SJCRH30 (cell line): ENCODE measurements around the gene RAB26. TPM values are rescaled to one million over a fixed set of nuclear protein-coding genes. Genes with fewer than 3 reads are reported as not detected.
A peak's percentile ranks its signal among the peaks of the same experiment; 100 is the strongest.

Experiments
- DNase-seq, 2 experiments: peaks; one replicate each; pipeline ENCODE4 v3.0.0-alpha.2; 2015 to 2020
- H3K27ac ChIP-seq: fragments of 250-450 bp; sonication (Bioruptor Pico); 2 replicates; pipeline ENCODE4 v1.5.1; 2020; ENCODE audit warnings: mild to moderate bottlenecking, moderate library complexity
- H3K27me3 ChIP-seq: fragments of 250-450 bp; sonication (Bioruptor Pico); 2 replicates; pipeline ENCODE4 v1.5.1; 2020; ENCODE audit warnings: mild to moderate bottlenecking, moderate library complexity
- H3K36me3 ChIP-seq: fragments of 250-450 bp; sonication (Bioruptor Pico); 2 replicates; pipeline ENCODE4 v1.5.1; 2020; ENCODE audit warnings: mild to moderate bottlenecking, moderate library complexity
- H3K4me1 ChIP-seq: fragments of 250-450 bp; sonication (Bioruptor Pico); 2 replicates; pipeline ENCODE4 v1.5.1; 2020; ENCODE audit warnings: mild to moderate bottlenecking, moderate library complexity
- H3K4me3 ChIP-seq: fragments of 250-450 bp; sonication (Bioruptor Pico); 2 replicates; pipeline ENCODE4 v1.5.1; 2020; ENCODE audit warnings: mild to moderate bottlenecking, moderate library complexity
- H3K9me3 ChIP-seq: fragments of 250-450 bp; sonication (Bioruptor Pico); replicated peaks from 2 replicates; pipeline ENCODE4 v1.5.1; 2020; ENCODE audit warnings: mild to moderate bottlenecking, moderate library complexity
- total RNA-seq: library from RNA; depleted of rRNA; stranded (reverse); fragments of >200 nt; shearing (Covaris generic); gene quantifications from 2 replicates; pipeline ENCODE4 v1.2.3, GENCODE V29; 2014

The RAB26 gene
- total RNA-seq, 1 experiment from 2014 or later: 1.0 TPM

- Histone ChIP-seq H3K9me3 (no peaks in the 10 kb centered on the region), H3K4me3 (no peak overlapping the region), H3K27me3 (no peaks in the 10 kb centered on the region), H3K4me1 (peaks cover 10% of the 10 kb centered on the region), H3K36me3 (peaks cover 10% of the 10 kb centered on the region), H3K27ac (no peak overlapping the region)
- no peak for DNase-seq
These were observed 9.2 kb downstream of the RAB26 start for GRCh38 chr16:2157480-2158261.

- DNase-seq: no peak
- H3K36me3 ChIP-seq: peaks cover 10% of the 10 kb centered on the region
- H3K27ac ChIP-seq: no peak overlapping the region
- H3K4me3 ChIP-seq: no peak overlapping the region
- H3K4me1 ChIP-seq: peaks cover 9% of the 10 kb centered on the region
- H3K9me3 ChIP-seq: no peaks in the 10 kb centered on the region
- H3K27me3 ChIP-seq: no peaks in the 10 kb centered on the region
These were observed 9.8 kb downstream of the RAB26 start for GRCh38 chr16:2158262-2158638.

GRCh38 chr16:2159175-2159838, 10.9 kb downstream of the RAB26 start:
- DNase-seq: no peak
- H3K4me3 ChIP-seq: no peak overlapping the region
- no peaks in the 10 kb centered on the region for H3K4me1 ChIP-seq

GRCh38 chr16:2160915-2161551, 12.6 kb downstream of the RAB26 start:
- H3K4me1 ChIP-seq: no peaks in the 10 kb centered on the region
- no peak overlapping the region for H3K4me3 ChIP-seq
- H3K9me3 ChIP-seq: no peaks in the 10 kb centered on the region
- H3K27ac ChIP-seq: no peak overlapping the region
- H3K27me3 ChIP-seq: no peaks in the 10 kb centered on the region
- H3K36me3 ChIP-seq: 0 out of 2 replicates have a peak, but pooled peaks cover 3% of the 10 kb centered on the region
- no peak for DNase-seq

More at GRCh38 chr16:2159175-2159838, 10.9 kb downstream of the RAB26 start:
- H3K9me3 ChIP-seq: no peaks in the 10 kb centered on the region
- H3K27ac ChIP-seq: no peak overlapping the region
- no peaks in the 10 kb centered on the region for H3K27me3 ChIP-seq
- H3K36me3 ChIP-seq: peaks cover 3% of the 10 kb centered on the region

GRCh38 chr16:2161911-2162310, 13.5 kb downstream of the RAB26 start:
- Histone ChIP-seq H3K9me3 (no peaks in the 10 kb centered on the region), H3K36me3 (0 out of 2 replicates have a peak, but pooled peaks cover 7% of the 10 kb centered on the region), H3K4me3 (no peak overlapping the region), H3K27ac (no peak overlapping the region), H3K27me3 (no peaks in the 10 kb centered on the region), H3K4me1 (no peaks in the 10 kb centered on the region)
- DNase-seq: no peak

GRCh38 chr16:2162676-2163118, 14.3 kb downstream of the RAB26 start:
- H3K36me3 ChIP-seq: 0 out of 2 replicates have a peak, but pooled peaks cover 7% of the 10 kb centered on the region
- no peak overlapping the region for H3K4me3 ChIP-seq
- no peaks in the 10 kb centered on the region for H3K4me1 ChIP-seq
- DNase-seq: no peak
- no peaks in the 10 kb centered on the region for H3K27me3 ChIP-seq
- no peak overlapping the region for H3K27ac ChIP-seq
- H3K9me3 ChIP-seq: no peaks in the 10 kb centered on the region

GRCh38 chr16:2163211-2163881, 14.9 kb downstream of the RAB26 start:
- H3K27me3 ChIP-seq: no peaks in the 10 kb centered on the region
- no peaks in the 10 kb centered on the region for H3K4me1 ChIP-seq
- peaks cover 7% of the 10 kb centered on the region; the same call in 1 of the 2 replicates for H3K36me3 ChIP-seq
- H3K27ac ChIP-seq: peak overlapping the region; percentile 41
- H3K9me3 ChIP-seq: no peaks in the 10 kb centered on the region
- H3K4me3 ChIP-seq: no peak overlapping the region
- peak in 1 of 2 experiments; percentile 25 for DNase-seq

GRCh38 chr16:2165861-2166260, 17.4 kb downstream of the RAB26 start:
- Histone ChIP-seq H3K27ac (no peak overlapping the region), H3K4me1 (peaks cover 4% of the 10 kb centered on the region; the same call in 1 of the 2 replicates), H3K36me3 (peaks cover 7% of the 10 kb centered on the region), H3K9me3 (no peaks in the 10 kb centered on the region), H3K4me3 (no peak overlapping the region), H3K27me3 (no peaks in the 10 kb centered on the region)
- DNase-seq: no peak

- peaks cover 8% of the 10 kb centered on the region for H3K36me3 ChIP-seq
These were observed 18.0 kb downstream of the RAB26 start for GRCh38 chr16:2166263-2167067.

GRCh38 chr16:2167068-2167638, 18.7 kb downstream of the RAB26 start:
- H3K9me3 ChIP-seq: no peaks in the 10 kb centered on the region
- DNase-seq: no peak
- peaks cover 4% of the 10 kb centered on the region; the same call in 1 of the 2 replicates for H3K4me1 ChIP-seq
- no peak overlapping the region for H3K27ac ChIP-seq
- H3K27me3 ChIP-seq: no peaks in the 10 kb centered on the region
- H3K4me3 ChIP-seq: no peak overlapping the region
- H3K36me3 ChIP-seq: peaks cover 12% of the 10 kb centered on the region

More at GRCh38 chr16:2166263-2167067, 18.0 kb downstream of the RAB26 start:
- no peak for DNase-seq
- Histone ChIP-seq H3K4me3 (no peak overlapping the region), H3K4me1 (peaks cover 4% of the 10 kb centered on the region; the same call in 1 of the 2 replicates), H3K27me3 (no peaks in the 10 kb centered on the region), H3K9me3 (no peaks in the 10 kb centered on the region), H3K27ac (no peak overlapping the region)

- DNase-seq: peak in 1 of 2 experiments; percentile 47
- Histone ChIP-seq H3K36me3 (peaks cover 13% of the 10 kb centered on the region), H3K4me1 (peaks cover 4% of the 10 kb centered on the region; the same call in 1 of the 2 replicates), H3K27me3 (no peaks in the 10 kb centered on the region), H3K4me3 (no peak overlapping the region), H3K27ac (peak overlapping the region; percentile 32; the same call in 1 of the 2 replicates), H3K9me3 (no peaks in the 10 kb centered on the region)
These were observed 21.7 kb downstream of the RAB26 start for GRCh38 chr16:2170080-2170479.

GRCh38 chr16:2170587-2171435, 22.4 kb downstream of the RAB26 start:
- Histone ChIP-seq H3K4me3 (no peak overlapping the region), H3K27me3 (no peaks in the 10 kb centered on the region), H3K4me1 (peaks cover 4% of the 10 kb centered on the region; the same call in 1 of the 2 replicates), H3K36me3 (peaks cover 20% of the 10 kb centered on the region), H3K9me3 (no peaks in the 10 kb centered on the region), H3K27ac (peak overlapping the region; percentile 32; the same call in 1 of the 2 replicates)
- DNase-seq: no peak
